HL-60 (cell line): Measurements from ENCODE around the gene TLE2.

Experiments
- GABPA ChIP-seq: IDR thresholded peaks from 2 replicates; pipeline ENCODE4 v1.6.1; 2012; ENCODE audit warnings: low read depth
- POLR2AphosphoS5 ChIP-seq: IDR thresholded peaks from 2 replicates; pipeline ENCODE4 v1.6.1; 2012; ENCODE audit warnings: low read depth
- SPI1 ChIP-seq: IDR thresholded peaks from 2 replicates; pipeline ENCODE4 v1.6.1; 2012; ENCODE audit warnings: low read depth, mild to moderate bottlenecking, borderline replicate concordance
- TF ChIP-seq, protein P1 (sequence below): IDR thresholded peaks from one replicate; pipeline ENCODE4 v1.5.1; 2011; ENCODE audit warnings: low read length, control low read depth, inconsistent platforms; ENCODE audit not compliant: insufficient read depth
- TF ChIP-seq, protein P2 (sequence below): IDR thresholded peaks from 2 replicates; pipeline ENCODE4 v1.6.1; 2012; ENCODE audit warnings: low read depth; ENCODE audit not compliant: insufficient replicate concordance

DNA sequence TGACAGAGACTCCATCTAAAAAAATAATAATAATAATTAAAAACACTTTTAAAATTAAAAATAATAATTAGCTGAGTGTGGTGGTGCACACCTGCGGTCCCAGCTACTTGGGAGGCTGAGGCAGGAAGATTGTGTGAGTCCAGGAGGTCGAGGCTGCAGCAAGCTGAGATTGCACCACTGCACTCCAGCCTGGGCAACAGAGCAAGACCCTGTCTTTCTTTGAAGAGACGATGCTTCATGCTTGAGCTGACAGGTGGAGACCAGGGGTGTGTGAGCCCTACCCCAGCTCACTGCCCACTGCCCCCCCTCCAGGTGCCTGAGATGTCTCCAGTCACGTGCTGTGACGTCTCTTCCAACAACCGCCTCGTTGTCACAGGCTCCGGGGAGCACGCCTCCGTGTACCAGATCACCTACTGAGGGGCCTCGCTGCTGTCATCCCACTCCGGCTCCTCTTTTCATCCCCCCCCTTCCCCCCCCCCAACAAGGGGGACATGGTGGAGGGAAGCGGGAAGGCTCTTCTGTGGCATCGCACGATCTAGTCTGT, 34.4 kb downstream of the TLE2 start:
- TF ChIP-seq, protein P1, sequence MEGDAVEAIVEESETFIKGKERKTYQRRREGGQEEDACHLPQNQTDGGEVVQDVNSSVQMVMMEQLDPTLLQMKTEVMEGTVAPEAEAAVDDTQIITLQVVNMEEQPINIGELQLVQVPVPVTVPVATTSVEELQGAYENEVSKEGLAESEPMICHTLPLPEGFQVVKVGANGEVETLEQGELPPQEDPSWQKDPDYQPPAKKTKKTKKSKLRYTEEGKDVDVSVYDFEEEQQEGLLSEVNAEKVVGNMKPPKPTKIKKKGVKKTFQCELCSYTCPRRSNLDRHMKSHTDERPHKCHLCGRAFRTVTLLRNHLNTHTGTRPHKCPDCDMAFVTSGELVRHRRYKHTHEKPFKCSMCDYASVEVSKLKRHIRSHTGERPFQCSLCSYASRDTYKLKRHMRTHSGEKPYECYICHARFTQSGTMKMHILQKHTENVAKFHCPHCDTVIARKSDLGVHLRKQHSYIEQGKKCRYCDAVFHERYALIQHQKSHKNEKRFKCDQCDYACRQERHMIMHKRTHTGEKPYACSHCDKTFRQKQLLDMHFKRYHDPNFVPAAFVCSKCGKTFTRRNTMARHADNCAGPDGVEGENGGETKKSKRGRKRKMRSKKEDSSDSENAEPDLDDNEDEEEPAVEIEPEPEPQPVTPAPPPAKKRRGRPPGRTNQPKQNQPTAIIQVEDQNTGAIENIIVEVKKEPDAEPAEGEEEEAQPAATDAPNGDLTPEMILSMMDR, result no peak
- TF ChIP-seq POLR2AphosphoS5, result no peak
- TF ChIP-seq, protein P2, sequence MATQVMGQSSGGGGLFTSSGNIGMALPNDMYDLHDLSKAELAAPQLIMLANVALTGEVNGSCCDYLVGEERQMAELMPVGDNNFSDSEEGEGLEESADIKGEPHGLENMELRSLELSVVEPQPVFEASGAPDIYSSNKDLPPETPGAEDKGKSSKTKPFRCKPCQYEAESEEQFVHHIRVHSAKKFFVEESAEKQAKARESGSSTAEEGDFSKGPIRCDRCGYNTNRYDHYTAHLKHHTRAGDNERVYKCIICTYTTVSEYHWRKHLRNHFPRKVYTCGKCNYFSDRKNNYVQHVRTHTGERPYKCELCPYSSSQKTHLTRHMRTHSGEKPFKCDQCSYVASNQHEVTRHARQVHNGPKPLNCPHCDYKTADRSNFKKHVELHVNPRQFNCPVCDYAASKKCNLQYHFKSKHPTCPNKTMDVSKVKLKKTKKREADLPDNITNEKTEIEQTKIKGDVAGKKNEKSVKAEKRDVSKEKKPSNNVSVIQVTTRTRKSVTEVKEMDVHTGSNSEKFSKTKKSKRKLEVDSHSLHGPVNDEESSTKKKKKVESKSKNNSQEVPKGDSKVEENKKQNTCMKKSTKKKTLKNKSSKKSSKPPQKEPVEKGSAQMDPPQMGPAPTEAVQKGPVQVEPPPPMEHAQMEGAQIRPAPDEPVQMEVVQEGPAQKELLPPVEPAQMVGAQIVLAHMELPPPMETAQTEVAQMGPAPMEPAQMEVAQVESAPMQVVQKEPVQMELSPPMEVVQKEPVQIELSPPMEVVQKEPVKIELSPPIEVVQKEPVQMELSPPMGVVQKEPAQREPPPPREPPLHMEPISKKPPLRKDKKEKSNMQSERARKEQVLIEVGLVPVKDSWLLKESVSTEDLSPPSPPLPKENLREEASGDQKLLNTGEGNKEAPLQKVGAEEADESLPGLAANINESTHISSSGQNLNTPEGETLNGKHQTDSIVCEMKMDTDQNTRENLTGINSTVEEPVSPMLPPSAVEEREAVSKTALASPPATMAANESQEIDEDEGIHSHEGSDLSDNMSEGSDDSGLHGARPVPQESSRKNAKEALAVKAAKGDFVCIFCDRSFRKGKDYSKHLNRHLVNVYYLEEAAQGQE, result no peak
- no peak for TF ChIP-seq GABPA
- no peak for TF ChIP-seq SPI1
